GM18511 (cell line): ENCODE results near the gene TMEM183A.

Experiments
- ATAC-seq: cut with Tn5 transposase; IDR thresholded peaks from one replicate; pipeline ENCODE4 v1.9.1; 2021; ENCODE audit warnings: mild to moderate bottlenecking, moderate library complexity; ENCODE audit not compliant: unreplicated experiment

The TMEM183A gene

DNA sequence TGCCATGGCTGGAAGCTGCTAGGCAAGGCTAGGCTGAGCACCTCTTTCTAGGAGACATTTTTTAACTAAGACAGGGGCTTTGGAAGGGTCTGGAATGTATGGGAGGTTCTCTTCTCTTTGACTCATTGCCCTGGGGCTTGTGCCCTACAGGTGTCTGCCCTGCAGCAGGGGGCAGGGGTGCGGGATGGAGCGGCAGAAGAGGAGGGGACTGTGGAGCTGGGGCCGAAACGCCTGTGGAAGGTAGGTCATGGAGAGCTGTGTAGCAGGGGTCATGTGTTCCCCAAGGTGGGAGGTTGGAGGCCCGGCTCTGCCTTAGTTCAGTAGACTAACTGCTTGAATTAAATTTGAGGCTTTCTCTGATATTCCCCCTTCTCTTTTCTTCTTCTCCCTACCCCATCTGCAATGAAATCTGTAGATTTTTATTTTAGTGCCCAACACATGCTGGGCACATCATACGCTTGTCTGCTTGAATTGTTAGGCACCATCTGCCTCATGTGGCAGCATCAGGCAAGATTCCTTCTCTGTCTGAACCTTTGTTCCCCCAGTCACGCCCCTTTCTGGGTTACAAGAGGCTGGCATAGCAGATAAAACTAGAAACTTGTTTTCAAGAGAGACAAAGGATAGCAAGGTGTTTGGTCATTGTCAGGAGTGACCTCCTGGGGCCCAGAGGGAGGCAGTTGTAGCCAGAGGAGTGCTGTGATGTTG, 37.5 kb downstream of the TMEM183A start:
- no peak for ATAC-seq

DNA sequence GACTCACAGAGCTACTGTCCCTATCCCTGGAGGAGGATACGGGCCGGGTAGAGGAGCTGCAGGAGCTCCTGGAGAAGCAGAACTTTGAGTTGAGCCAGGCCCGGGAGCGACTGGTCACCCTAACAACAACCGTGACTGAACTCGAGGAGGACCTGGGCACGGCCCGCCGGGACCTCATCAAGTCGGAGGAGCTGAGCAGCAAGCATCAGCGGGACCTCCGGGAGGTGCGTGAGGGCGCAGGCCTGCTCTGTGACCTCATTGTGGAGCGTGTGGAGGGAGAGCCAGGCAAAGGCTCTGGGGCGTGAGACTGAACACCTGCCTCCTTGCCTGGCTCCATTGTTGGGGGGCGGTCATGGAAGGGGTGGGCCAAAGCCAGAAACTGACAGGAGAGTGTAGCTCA, 38.2 kb downstream of the TMEM183A start:
- ATAC-seq, result no peak

DNA sequence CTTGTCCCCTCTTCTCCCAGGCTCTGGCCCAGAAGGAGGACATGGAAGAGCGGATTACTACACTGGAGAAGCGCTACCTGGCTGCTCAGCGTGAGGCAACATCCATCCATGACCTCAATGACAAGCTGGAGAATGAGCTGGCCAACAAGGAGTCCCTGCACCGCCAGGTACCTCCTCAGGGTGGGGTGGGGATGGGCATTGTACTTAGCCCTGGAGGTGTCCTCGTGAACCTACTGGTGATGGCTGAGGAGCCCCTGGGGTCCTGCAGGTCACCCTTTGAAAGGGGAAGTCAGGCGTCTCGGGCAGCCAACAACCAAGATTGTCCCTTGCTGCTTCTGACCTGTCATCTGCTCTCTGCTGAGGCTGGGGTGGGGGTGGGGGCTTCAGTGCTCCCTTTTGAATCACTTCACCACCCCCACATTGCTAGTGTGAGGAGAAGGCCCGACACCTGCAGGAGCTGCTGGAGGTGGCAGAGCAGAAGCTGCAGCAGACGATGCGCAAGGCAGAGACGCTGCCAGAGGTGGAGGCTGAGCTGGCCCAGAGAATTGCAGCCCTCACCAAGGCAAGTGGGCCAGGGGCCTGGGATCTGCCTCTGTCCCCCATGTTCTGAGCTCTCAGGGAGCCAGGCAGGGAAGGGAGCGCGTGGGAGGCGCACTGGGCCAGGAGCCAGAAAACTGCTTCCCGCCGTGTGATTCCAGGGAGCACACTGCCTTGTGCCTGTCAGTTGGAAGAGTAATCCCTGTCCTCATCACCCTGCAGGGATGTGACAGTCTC, 38.8 kb downstream of the TMEM183A start:
- ATAC-seq, result no peak

DNA sequence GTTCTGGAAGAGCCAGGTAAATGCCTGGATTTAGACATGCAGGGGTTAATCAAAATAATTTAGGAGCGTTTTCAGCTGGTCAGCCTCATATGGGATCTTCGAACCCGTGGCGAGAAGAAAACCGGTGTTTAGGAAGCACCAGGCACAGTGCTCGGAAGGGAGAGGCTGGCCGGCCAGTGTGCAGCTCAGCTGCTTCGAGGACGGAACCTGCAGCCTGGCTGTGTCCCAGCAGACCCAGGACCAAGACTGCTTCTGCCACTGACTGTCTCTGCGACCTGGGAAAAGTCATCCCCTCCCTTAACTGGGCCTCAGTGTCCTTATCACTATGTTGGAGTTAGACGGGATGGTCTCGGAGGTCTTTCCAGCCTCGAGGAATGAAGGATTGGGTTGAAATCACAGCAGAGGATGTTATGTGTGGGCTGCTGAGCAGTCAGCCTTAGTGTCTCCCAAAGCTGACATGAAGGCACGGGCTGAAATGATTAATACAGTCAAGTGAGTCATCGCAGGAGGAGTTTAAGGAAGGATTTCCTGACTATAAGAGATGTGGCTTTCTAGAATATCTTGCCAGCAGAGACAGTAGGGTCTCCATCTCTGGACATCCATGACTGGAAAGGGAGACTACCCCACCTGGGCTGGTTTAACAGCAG, 39.9 kb downstream of the TMEM183A start:
- ATAC-seq, result no peak

DNA sequence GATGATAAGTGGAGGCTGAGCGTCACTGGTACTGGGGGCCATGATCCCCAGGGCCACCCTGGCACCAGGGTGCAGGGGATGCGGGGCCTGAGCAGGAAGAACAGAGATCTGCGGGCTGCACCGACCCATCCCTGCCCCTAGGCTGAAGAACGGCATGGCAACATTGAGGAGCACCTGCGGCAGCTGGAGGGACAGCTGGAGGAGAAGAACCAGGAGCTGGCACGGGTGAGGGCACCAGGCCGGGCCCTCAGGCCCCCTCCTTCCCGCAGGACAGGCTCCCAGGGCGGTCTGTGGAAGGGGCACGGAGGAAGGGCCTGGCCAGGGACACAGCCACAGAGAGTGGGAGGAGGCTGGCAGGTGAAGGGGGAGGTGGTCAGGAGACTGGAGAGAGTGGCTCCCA, 40.9 kb downstream of the TMEM183A start:
- no peak for ATAC-seq

DNA sequence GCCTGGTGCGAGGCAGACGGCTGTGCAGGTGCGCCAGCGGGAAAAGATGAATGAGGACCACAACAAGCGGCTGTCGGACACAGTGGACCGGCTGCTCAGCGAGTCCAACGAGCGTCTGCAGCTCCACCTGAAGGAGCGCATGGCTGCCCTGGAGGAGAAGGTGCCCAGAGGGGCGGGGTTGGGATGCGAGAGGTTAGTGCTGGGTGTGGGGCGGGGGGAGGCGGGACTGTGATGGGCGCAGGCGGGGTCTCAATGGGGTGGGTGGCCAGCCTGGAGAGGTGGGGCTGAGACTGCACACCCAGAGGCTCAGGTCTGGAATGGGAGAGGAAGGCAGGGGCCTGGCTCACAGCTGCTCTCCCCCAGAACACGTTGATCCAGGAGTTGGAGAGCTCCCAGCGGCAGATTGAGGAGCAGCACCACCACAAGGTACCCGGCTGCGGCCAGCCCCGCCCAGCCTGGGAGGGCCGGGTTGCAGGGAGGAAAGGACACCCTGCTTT, 41.4 kb downstream of the TMEM183A start:
- ATAC-seq, result no peak

DNA sequence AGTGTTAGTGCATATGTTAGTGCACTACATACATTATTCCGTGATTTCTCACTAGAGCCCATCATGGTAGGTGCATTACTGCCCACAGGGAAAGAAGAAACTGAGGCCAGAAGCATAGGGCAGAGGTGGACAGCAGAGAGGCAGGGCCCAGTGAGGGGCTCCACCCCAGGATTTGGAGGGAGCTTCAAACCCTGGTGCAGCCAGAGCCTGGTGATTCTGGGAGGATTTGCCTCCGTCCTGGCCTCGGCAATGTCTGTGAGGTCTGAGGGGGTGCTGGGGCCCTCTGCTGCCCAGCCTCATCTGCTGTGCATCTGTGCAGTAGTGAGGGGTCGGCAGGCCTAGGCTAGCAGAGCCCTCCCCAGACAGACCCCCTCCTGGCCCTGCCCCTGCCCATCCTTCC, 41.9 kb downstream of the TMEM183A start:
- no peak for ATAC-seq

DNA sequence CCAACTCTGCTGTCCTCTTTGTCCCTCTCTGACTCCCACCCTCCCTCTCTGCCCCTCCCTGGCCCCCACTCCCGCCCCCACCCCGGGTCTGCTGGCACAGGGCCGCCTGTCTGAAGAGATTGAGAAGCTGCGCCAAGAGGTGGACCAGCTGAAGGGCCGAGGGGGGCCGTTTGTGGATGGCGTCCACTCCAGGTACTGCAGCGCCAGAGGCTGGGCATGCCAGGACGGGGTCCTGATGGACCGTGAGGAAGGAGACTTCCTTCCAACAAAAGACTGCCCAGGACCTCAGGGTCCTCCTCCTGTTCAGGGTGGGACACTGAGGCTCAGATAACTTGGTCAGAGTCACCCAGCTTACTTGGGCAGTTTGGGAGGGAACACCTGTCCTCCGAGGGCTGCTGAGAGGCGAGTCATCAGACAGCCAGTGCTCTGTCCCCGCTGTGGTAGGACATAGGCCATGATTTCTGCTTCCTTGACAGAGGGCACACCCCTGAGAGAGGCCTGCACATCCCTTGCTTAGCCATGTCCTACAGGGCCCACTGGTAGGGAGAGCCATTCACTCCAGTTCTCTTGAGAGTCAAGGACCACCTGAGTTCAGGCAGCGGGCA, 42.5 kb downstream of the TMEM183A start:
- ATAC-seq, result no peak

DNA sequence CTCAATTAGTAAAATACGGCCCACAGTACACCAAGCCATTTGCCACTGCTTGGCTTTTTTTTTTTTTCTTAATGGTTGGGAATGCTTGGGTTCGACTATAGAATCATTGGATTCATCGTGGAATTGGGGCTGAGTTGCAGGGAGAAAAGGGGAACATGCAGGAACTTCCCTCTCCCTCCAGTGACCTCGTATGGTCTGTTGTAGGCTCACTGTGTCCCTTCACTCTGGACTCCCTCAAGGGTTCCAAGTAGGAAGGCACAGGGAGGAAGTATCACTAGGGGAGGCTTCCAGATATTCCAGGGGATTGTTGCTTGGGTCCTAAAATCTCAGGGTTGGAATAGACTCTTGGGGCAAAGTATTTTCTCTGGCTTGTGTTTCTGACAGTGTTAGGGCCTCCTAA, 43.7 kb downstream of the TMEM183A start:
- ATAC-seq, result no peak

DNA sequence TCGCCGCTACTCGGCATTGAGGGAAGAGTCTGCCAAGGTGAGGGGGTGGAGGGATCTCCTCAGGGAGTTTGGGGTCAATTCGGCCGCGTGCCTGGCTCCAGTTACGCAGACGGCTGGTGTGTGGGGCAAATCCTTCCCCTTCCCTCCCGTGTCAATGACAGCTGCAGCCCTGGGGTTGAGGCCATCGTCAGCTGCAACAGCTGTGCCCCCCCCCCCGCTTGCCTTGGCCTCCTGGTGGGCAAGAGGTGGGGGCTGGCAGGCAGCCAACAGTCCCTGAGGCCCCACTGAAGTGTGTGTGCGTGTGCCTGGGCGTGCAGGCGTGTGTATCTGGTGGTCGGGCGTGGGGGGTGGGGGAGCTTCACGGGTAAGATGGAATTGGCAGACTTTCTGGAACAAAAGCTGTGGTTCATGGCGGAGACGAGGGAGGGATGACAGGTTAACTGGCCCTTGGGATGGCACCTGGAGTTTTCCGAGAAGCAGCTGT, 44.7 kb downstream of the TMEM183A start:
- no peak for ATAC-seq

DNA sequence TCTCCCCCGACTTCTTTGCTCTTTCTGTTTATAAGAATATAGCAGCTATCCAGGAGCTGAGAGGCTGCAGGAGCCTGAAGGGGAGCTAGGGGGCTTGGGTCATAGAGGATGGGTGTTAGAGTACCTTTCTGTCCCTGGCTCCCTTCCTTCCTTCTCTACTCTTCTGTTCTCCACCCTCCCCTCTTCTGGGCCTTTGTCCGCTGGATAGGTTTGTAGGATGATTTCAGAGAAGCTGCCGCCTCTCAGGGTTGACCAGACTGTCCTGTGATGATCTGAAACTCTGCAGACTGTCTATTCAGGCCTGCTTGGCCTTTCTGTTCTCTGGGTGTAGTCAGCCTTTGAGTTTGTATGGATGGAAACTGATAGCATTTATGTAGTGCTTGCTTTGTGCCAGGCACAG, 45.4 kb downstream of the TMEM183A start:
- no peak for ATAC-seq

DNA sequence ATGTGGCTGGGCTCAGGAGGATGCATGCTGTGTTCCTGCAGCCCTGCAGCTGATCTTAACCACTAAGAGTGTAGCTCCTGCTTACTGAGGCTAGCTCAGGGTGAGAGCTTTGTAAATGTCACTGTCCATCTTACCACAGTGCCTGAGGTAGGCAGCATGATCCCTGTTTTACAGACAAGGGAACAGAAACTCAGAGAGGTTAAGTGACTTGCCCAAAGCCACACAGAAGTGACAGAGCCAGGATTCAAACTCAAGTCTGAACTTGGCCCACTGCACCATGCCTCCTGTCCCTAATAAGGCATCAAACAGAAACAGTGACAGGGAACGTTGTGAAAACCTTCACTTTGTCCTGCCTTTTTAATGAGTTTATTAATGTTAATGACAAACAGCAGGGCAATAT, 47.0 kb downstream of the TMEM183A start:
- no peak for ATAC-seq

DNA sequence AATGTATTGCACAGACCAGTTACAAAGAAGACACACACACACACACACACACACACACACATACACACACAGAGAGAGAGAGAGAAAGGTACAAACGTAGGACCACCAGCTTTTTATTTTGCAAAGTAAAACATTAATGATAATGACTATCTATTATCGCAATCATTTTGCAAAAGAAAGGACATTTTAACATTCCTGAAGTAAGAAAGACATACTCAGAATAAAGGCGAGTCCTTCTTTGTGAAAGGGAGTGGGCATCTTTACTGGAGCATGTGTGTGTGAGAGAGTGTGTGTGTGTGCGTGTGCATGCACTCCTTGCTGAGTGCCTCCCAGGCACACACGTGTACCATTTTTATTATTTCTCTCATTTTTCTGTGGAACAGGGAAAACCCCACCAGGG, 47.5 kb downstream of the TMEM183A start:
- no peak for ATAC-seq

DNA sequence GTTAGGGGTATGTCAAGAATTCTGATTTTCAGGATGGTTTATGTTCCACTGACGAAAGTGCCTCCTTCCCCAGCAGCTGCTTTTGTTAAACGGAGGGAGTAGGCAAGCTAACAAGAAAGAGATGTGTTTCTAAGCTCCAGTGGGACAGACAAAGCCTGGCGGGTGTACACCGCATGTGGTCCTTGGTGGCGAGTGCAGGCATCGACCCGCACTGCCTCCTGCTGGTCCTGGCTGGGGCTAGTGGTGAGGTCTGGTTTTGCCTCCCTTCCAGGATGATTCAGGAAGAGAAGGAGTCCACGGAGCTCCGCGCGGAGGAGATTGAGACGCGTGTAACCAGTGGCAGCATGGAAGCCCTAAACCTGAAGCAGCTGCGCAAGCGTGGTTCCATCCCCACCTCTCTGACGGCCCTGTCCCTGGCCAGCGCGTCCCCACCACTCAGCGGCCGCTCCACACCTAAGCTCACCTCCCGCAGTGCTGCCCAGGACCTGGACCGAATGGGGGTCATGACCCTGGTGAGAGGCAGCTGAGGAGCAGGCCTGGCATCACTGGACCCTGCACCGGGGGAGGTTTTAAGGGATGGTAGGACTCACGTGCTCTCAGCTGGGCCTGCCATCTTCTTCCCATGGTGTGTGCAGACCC, 48.1 kb downstream of the TMEM183A start:
- ATAC-seq, result no peak

DNA sequence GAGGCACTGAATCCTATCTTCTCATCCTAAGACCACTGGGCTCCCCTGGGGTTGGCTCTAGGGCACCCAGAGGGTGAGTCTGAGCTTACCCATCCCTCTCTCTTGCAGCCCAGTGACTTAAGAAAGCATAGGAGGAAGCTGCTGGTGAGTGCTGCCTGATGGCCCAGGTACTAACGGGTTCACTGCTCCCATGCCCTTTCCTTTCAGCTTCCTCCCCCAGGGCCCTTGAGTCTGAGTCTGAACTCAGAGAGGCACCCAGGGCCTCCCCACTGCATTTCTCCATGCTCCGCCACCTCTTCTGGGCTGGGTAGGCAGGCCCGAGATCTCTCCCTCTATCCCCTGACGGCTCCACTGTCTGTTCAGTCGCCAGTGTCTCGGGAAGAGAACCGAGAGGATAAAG, 48.8 kb downstream of the TMEM183A start:
- ATAC-seq, result no peak

DNA sequence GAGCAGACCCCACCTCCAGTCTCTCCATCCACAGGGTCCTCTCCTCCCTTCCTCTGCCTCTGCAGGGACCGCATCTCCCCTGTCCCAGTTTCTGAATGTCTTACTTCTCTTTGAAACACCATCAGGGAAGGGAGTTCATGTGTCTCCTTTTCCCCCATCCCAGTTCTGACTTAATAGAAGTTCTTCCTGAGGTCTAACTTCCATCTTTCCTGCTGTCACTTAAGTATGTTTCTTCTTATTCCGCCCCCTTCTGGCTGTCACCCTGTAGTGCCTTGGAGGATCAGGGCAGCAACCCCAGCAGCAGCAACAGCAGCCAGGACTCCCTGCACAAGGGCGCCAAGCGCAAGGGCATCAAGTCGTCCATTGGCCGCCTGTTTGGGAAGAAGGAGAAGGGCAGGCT, 49.3 kb downstream of the TMEM183A start:
- ATAC-seq, result no peak

DNA sequence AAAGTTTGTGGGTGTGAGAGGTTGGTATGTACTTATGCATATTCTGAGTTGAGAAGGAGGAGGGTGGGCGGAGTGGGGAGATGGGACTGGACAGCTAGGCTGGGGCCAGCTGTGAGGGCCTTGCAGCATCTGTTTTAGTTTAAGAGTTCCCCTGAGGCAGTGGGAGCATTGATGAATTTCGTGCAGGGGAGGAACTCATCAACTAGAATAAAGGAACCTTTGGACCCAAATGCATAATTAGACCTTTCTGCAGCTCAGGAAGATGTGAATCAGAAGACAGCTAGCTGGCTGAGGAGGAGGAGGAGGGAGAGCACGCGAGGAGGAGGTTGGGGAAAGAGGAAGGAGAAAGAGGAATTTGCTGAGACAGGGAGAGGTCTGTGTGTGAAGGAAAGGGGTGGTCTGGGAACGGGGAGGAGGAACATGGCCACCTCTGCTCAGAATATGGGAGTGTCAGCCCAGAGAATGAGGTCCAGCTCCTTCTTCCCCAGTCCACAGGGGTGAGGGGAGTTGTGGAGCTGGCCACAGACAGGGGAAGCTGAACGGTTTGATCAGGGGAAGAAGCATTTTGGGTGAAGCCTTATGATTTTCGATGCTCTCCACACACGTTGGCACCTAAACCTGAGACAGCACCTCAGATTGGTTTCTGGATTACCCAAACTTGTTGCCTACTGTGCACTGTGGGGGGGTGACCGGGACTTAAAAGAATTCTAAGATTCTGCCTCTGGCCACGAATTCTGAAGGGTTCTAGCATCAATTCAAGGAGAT, 50.9 kb downstream of the TMEM183A start:
- ATAC-seq, result no peak

DNA sequence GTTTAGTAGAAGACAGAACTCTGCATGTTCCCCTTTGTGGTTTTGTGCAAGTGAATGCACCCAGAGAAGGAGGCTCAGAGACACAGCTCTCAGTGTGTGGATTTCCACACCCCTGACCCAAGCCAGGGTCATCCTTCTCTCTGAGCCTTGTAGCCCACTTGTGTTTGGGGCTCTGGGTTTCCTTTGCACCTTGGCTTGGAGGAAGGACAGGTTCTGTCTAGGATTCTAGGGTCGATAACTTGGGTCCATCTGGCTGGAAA, 51.4 kb downstream of the TMEM183A start:
- no peak for ATAC-seq

DNA sequence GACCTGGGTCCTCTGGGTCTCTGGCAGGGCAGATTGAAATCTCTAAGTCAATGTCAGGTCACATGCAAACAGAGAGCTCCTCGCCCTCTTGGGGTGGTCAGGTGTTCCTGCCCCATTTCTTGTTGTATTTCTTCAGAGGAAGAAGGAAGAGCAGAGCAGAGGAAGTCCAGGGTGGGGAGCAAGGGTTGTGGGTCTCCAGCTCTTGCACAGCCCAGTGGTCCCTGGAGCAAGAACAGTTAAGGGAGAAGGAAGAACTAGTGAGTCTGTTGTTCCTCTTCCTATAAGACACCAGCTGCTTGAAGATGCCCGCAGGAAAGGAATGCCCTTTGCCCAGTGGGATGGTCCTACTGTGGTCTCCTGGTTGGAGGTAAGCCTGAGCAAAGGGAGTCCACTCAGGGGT, 52.3 kb downstream of the TMEM183A start:
- no peak for ATAC-seq

DNA sequence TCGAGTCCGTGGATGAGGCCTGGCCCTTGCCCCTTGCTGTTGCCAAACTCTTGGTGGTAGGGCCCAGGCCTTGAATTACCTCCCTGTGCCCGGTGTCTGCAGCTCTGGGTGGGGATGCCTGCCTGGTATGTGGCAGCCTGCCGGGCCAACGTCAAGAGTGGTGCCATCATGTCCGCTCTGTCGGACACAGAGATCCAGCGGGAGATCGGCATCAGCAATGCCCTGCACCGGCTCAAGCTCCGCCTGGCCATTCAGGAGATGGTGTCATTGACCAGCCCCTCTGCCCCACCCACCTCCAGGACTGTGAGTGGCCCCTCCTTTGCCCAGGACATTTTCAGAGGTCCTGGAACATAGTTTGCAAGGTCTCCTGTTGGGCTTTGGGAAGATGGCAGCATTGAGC, 52.9 kb downstream of the TMEM183A start:
- ATAC-seq, result no peak
